HG02870 (cell line): ENCODE measurements around the gene SEMA4A.
"Not testable (repeated sequence)": the region's sequence is repeated elsewhere in the genome, so short reads cannot be mapped to it uniquely, and the experiment has no call there.

Experiments
- ATAC-seq: cut with Tn5 transposase; IDR thresholded peaks from one replicate; pipeline ENCODE4 v1.9.1; 2021; ENCODE audit warnings: mild to moderate bottlenecking, moderate library complexity; ENCODE audit not compliant: unreplicated experiment

SEMA4A gene

GRCh38 chr1:156191292-156191964 lies 38.0 kb downstream of the SEMA4A start:
- no peak for ATAC-seq

GRCh38 chr1:156193208-156193487 lies 39.8 kb downstream of the SEMA4A start:
- no peak for ATAC-seq

- ATAC-seq, result peak; percentile 96
These were observed 40.3 kb downstream of the SEMA4A start, which contains the start of gene SLC25A44 for GRCh38 chr1:156193488-156194299. SLC25A44 (plus strand) TSS chr1:156194104; CDS start chr1:156199848, 5,744 bp downstream.

- no peak for ATAC-seq
These were observed 40.9 kb downstream of the SEMA4A start for GRCh38 chr1:156194300-156194652.

- ATAC-seq, result no peak
These were observed 42.5 kb downstream of the SEMA4A start for GRCh38 chr1:156195853-156196252.

- ATAC-seq, result no peak
These were observed 43.1 kb downstream of the SEMA4A start for GRCh38 chr1:156196445-156196844.

- ATAC-seq, result peak; percentile 48
These were observed 45.5 kb downstream of the SEMA4A start for GRCh38 chr1:156198831-156199349.

- no peak for ATAC-seq
These were observed 46.7 kb downstream of the SEMA4A start for GRCh38 chr1:156200044-156200443.

- ATAC-seq, result no peak
These were observed 49.9 kb downstream of the SEMA4A start for GRCh38 chr1:156203331-156203730.

- no peak for ATAC-seq
These were observed 51.3 kb downstream of the SEMA4A start for GRCh38 chr1:156204686-156205085.

GRCh38 chr1:156211243-156211642 lies 57.9 kb downstream of the SEMA4A start:
- ATAC-seq, result no peak

GRCh38 chr1:156212130-156212529 lies 58.7 kb downstream of the SEMA4A start:
- no peak for ATAC-seq

- ATAC-seq, result peak; percentile 78
These were observed 59.7 kb downstream of the SEMA4A start, which contains the start of gene PMF1 for GRCh38 chr1:156212833-156213643. PMF1 (plus strand) TSS chr1:156213007; CDS start chr1:156213016, 9 bp downstream.

GRCh38 chr1:156213644-156213966 lies 60.2 kb downstream of the SEMA4A start:
- ATAC-seq, result no peak

- no peak for ATAC-seq
These were observed 60.8 kb downstream of the SEMA4A start for GRCh38 chr1:156214024-156214748.

- ATAC-seq, result not testable (repeated sequence)
These were observed 63.1 kb downstream of the SEMA4A start for GRCh38 chr1:156216361-156217086.

- no peak for ATAC-seq
These were observed 64.5 kb downstream of the SEMA4A start for GRCh38 chr1:156217871-156218270.

- ATAC-seq, result no peak
These were observed 66.8 kb downstream of the SEMA4A start for GRCh38 chr1:156220226-156220625.

- ATAC-seq, result no peak
These were observed 68.8 kb downstream of the SEMA4A start for GRCh38 chr1:156221986-156222692.

- ATAC-seq, result no peak
These were observed 72.3 kb downstream of the SEMA4A start for GRCh38 chr1:156225677-156226014.
